ENCODE measurements around the gene CLEC4M. TPM values are rescaled to one million over a fixed set of nuclear protein-coding genes. Genes with fewer than 3 reads are reported as not detected.

CLEC4M gene
- total RNA-seq, 1 donor from 2014 or later, result not detected

DNA sequence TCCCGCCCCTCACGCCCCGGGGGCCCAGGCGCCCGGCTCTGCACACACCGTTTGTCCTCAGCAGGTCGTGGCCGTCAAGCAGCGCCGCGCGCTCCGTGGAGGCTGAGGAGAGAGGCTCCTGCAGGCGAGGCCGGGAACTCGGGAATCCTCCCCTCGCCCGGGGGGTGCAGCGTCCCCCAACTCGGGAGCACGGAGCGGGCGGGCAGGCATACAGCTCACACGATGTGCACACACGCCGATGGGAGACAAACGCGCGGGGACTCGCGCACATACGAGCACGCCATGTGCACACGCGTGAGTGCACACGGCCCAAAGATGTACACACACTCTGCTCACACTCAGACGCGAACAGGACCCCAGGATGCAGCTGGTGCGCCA lies 31.8 kb upstream of the CLEC4M start:
- Mint-ChIP-seq H3K36me3 (ENCODE audit: low read depth) (no peaks in the 10 kb centered on the region), H3K9me3 (no peaks in the 10 kb centered on the region), H3K4me1 (no peaks in the 10 kb centered on the region), H3K4me3 (no peak overlapping the region), H3K27ac (ENCODE audit: unreplicated experiment) (no peak overlapping the region), H3K27me3 (ENCODE audit: low read depth) (peaks cover 89% of the 10 kb centered on the region)
- DNase-seq (ENCODE audit: low read depth, low spot score), result no peak
- TF ChIP-seq, protein P1, sequence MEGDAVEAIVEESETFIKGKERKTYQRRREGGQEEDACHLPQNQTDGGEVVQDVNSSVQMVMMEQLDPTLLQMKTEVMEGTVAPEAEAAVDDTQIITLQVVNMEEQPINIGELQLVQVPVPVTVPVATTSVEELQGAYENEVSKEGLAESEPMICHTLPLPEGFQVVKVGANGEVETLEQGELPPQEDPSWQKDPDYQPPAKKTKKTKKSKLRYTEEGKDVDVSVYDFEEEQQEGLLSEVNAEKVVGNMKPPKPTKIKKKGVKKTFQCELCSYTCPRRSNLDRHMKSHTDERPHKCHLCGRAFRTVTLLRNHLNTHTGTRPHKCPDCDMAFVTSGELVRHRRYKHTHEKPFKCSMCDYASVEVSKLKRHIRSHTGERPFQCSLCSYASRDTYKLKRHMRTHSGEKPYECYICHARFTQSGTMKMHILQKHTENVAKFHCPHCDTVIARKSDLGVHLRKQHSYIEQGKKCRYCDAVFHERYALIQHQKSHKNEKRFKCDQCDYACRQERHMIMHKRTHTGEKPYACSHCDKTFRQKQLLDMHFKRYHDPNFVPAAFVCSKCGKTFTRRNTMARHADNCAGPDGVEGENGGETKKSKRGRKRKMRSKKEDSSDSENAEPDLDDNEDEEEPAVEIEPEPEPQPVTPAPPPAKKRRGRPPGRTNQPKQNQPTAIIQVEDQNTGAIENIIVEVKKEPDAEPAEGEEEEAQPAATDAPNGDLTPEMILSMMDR (conservative IDR thresholded peaks at IDR 0.05), result no peak

DNA sequence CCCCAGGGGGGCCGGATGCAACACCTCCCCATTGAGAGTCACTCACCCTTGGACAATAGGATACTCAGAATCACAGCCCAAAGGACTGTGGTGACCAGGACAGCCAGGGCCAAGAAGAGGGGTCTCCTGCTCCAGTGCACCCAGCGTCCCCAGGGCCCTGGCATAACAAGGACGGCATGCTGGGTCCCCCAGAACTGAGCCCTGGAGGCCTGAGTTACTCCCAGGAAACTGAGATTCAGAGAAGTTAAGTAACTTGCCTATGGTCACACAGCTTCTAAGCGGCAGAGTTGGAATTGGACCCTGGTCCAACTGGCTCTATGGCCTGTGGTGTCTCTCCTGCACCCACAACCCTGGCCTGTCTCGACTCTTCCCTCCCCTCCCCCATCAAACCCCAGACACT lies 31.4 kb upstream of the CLEC4M start:
- no peak overlapping the region for H3K4me3 Mint-ChIP-seq
- H3K9me3 Mint-ChIP-seq, result no peaks in the 10 kb centered on the region
- H3K27ac Mint-ChIP-seq (ENCODE audit: unreplicated experiment), result no peak overlapping the region
- TF ChIP-seq, protein P1 (conservative IDR thresholded peaks at IDR 0.05), result no peak
- no peak for DNase-seq (ENCODE audit: low read depth, low spot score)
- peaks cover 90% of the 10 kb centered on the region for H3K27me3 Mint-ChIP-seq (ENCODE audit: low read depth)
- H3K36me3 Mint-ChIP-seq (ENCODE audit: low read depth), result no peaks in the 10 kb centered on the region
- H3K4me1 Mint-ChIP-seq, result no peaks in the 10 kb centered on the region

DNA sequence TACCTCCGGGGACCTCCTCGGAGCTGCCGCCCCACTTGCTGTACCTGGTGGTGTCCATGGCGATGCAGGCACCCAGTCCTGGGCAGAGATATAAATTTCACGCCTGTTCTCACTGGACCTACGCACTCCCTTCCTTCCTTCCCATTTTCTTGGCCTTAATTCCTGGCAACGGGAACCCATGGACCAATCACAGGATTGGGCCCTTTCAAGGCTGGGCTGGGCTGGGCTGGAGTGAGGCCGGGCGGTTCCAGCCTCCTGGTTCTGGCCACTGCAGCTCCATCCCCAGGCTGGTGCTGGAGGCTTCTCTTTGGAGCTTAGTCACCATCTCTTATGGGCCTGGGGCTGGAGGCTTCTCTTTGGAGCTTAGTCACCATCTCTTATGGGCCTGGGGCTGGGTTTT lies 31.0 kb upstream of the CLEC4M start, which contains the start of gene CLEC4G:
Gene CLEC4G (minus strand): TSS at position 66 of the 400 bp plus-strand sequence. CDS start 8 bp downstream, at position 58.
- Mint-ChIP-seq H3K27me3 (ENCODE audit: low read depth) (peaks cover 93% of the 10 kb centered on the region), H3K36me3 (ENCODE audit: low read depth) (no peaks in the 10 kb centered on the region), H3K9me3 (no peaks in the 10 kb centered on the region), H3K4me1 (no peaks in the 10 kb centered on the region), H3K4me3 (no peak within 1 kb of the TSS), H3K27ac (ENCODE audit: unreplicated experiment) (no peak within 1 kb of the TSS)
- TF ChIP-seq, protein P1 (conservative IDR thresholded peaks at IDR 0.05), result no peak
- DNase-seq (ENCODE audit: low read depth, low spot score), result no peak

DNA sequence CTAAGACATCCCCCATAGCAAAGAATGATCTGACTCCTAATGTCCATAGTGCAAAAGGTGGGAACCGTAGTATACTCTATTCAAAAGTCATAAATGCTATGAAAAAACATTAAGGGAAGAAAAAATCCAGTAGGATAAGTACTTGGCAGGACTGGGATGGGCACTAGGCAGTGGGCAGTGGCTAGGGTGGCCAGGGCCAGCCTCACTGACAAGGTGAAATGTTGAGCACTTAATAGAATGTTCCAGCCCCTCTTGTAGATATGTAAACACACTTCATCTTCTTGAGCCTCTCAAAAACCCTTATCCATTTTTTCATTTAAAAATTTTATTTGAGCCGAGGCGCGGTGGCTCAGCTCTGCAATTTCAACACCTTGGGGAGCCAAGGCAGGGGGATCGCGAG lies 29.7 kb upstream of the CLEC4M start:
- Mint-ChIP-seq H3K27ac (ENCODE audit: unreplicated experiment) (no peak overlapping the region), H3K36me3 (ENCODE audit: low read depth) (no peaks in the 10 kb centered on the region), H3K4me1 (no peaks in the 10 kb centered on the region), H3K9me3 (no peaks in the 10 kb centered on the region), H3K27me3 (ENCODE audit: low read depth) (peaks cover 91% of the 10 kb centered on the region), H3K4me3 (no peak overlapping the region)
- TF ChIP-seq, protein P1 (conservative IDR thresholded peaks at IDR 0.05), result no peak
- no peak for DNase-seq (ENCODE audit: low read depth, low spot score)

DNA sequence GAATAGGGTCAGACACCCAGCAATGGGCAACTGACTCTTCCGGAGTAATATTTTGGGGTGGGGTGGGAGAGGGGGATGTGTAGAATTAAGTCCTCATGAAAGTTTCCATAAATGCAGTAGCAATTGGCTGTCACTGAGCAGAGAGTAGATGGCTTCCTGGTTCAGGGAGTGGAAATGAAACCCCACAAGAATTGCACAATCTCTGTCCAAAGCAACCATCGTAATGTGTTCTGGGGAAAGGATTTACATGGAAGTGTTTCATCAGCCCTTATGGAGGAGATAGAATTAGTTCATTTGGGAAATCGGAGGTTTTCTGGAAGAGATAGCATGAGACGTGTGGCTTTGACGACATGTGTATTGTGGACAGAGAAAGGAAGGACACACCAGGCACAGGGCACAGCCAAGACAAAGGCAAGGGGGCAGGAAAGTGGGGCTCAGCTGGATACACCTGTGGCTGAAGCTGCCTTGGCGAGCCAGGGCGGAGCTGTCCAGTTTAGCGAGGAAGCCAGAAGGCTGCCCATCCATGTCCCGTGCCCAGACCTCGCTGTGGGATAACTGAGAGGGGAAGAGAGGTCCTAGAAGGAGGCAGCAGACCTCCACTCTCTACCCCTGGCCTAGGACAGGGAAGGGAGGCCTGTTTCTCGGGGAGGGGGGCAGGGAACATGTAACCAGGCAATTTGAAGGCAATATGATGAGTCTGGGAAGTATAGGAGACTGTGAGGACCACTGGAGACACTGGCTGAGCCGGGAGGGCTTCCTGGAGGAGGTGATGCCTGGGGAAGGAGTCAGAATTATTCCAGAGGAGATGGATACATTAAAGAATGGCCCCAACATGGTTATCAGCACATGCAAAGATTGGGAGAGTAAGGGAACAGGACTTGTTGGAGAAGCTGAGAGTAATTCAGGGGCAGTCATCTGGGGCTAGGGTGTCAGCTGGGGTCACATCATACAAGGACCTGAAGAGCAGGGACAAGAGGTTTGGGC lies 28.5 kb upstream of the CLEC4M start:
- Mint-ChIP-seq H3K27ac (ENCODE audit: unreplicated experiment) (no peak overlapping the region), H3K9me3 (no peaks in the 10 kb centered on the region), H3K4me1 (no peaks in the 10 kb centered on the region), H3K27me3 (ENCODE audit: low read depth) (peaks cover 89% of the 10 kb centered on the region), H3K36me3 (ENCODE audit: low read depth) (no peaks in the 10 kb centered on the region), H3K4me3 (no peak overlapping the region)
- no peak for DNase-seq (ENCODE audit: low read depth, low spot score)
- TF ChIP-seq, protein P1 (conservative IDR thresholded peaks at IDR 0.05), result no peak
